Esophagus muscularis mucosa (tissue), 3 donors: ENCODE measurements around the gene FOS.

Source experiments
- CTCF ChIP-seq, 3 experiments: fragments of 200-600 bp in 2 of 3; fragments of 450-650 bp in 1 of 3; sonication (generic) in 2 of 3; IDR thresholded peaks; one replicate each; pipeline ENCODE4 v1.5.1; 2017 to 2019; ENCODE audit warnings: antibody characterized with exemption in 3 of 3, mild to moderate bottlenecking in 2 of 3, moderate library complexity in 1 of 3
- EP300 ChIP-seq: sonication (generic); formaldehyde crosslinking; IDR thresholded peaks from one replicate; pipeline ENCODE4 v1.6.1; 2017; ENCODE audit warnings: antibody characterized with exemption

DNA sequence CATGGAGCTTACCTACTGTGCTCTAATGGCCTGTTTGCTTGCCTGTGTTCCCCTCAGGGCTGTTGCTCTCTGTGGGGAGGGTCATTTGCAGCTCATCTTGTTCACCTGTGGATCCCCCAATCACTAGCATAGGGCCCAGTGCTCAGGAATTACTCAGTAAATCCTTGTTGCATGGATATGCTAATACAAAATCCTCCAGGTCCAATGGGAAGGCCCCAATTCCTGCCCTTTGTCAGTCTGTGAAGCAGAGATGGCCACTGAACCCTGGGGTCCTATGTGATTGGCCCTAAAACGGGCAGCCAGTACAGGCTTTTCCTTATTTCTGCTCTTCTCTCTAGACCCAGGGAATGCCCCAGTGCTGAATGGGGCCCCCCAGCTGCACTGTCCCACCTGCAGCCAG, 44.1 kb downstream of the FOS start:
- TF ChIP-seq CTCF (IDR thresholded peaks at IDR 0.05): no peak
- no peak for TF ChIP-seq EP300
